HUES64 (cell line): ENCODE measurements around the gene PHKB.
"Not testable (repeated sequence)": the region's sequence is repeated elsewhere in the genome, so short reads cannot be mapped to it uniquely, and the experiment has no call there.

Experiments used
- H3K27ac ChIP-seq: 2 replicates; pipeline ENCODE4 v1.7.0; 2013; ENCODE audit warnings: low read depth, low read length, inconsistent platforms
- H3K27me3 ChIP-seq: 2 replicates; pipeline ENCODE4 v1.6.1; 2013; ENCODE audit warnings: mild to moderate bottlenecking, low read length; ENCODE audit not compliant: insufficient read depth
- H3K36me3 ChIP-seq: 2 replicates; pipeline ENCODE4 v1.6.1; 2013; ENCODE audit warnings: mild to moderate bottlenecking, low read length; ENCODE audit not compliant: insufficient read depth
- H3K4me1 ChIP-seq: 2 replicates; pipeline ENCODE4 v1.6.1; 2013; ENCODE audit warnings: mild to moderate bottlenecking, low read length, moderate library complexity; ENCODE audit not compliant: insufficient read depth
- H3K4me3 ChIP-seq: 2 replicates; pipeline ENCODE4 v1.5.1; 2013; ENCODE audit warnings: mild to moderate bottlenecking, low read length, moderate library complexity
- H3K9ac ChIP-seq: 2 replicates; pipeline ENCODE4 v1.6.1; 2013; ENCODE audit warnings: mild to moderate bottlenecking, low read depth, low read length
- H3K9me3 ChIP-seq: 2 replicates; pipeline ENCODE4 v1.6.1; 2013; ENCODE audit warnings: low read depth, low read length; ENCODE audit not compliant: insufficient read depth
- WGBS: fragments of 150-250, 120-280 bp; methylation state at CpG from one replicate; pipeline ENCODE4 v1.1.7; 2013; ENCODE audit warnings: missing lambda C conversion rate; 5-methylcytosine and 5-hydroxymethylcytosine counted together

The PHKB gene

GRCh38 chr16:47470211-47470610, 9.1 kb downstream of the PHKB start:
- no peaks in the 10 kb centered on the region for H3K9me3 ChIP-seq
- 96% methylated on average over 6 of the region's 7 CpGs for WGBS
- no peak overlapping the region for H3K27ac ChIP-seq
- no peak overlapping the region for H3K9ac ChIP-seq
- H3K36me3 ChIP-seq = no peaks in the 10 kb centered on the region; the same call in 1 of the 2 replicates
- no peaks in the 10 kb centered on the region for H3K27me3 ChIP-seq
- H3K4me1 ChIP-seq = no peaks in the 10 kb centered on the region
- H3K4me3 ChIP-seq = no peak overlapping the region

- H3K9ac ChIP-seq = no peak overlapping the region
- H3K36me3 ChIP-seq = no peaks in the 10 kb centered on the region
- H3K27ac ChIP-seq = no peak overlapping the region
- 92% methylated on average over 1 of the region's 1 CpG for WGBS
- H3K4me3 ChIP-seq = no peak overlapping the region
- H3K27me3 ChIP-seq = no peaks in the 10 kb centered on the region
- H3K4me1 ChIP-seq = no peaks in the 10 kb centered on the region
- no peaks in the 10 kb centered on the region for H3K9me3 ChIP-seq
Measured at GRCh38 chr16:47470810-47471209, 9.7 kb downstream of the PHKB start.

- H3K9ac ChIP-seq, H3K27me3 ChIP-seq, H3K27ac ChIP-seq, H3K4me1 ChIP-seq, H3K36me3 ChIP-seq, H3K4me3 ChIP-seq, H3K9me3 ChIP-seq: not testable (repeated sequence)
- WGBS = 71% methylated on average over 2 of the region's 2 CpGs
Measured at GRCh38 chr16:47473004-47473403, 11.9 kb downstream of the PHKB start.

GRCh38 chr16:47473792-47474191, 12.7 kb downstream of the PHKB start:
- 100% methylated on average over 2 of the region's 3 CpGs for WGBS
- Histone ChIP-seq H3K4me3 (no peak overlapping the region), H3K27ac (no peak overlapping the region), H3K9ac (no peak overlapping the region), H3K27me3 (no peaks in the 10 kb centered on the region), H3K9me3 (no peaks in the 10 kb centered on the region), H3K4me1 (no peaks in the 10 kb centered on the region), H3K36me3 (no peaks in the 10 kb centered on the region)

- Histone ChIP-seq H3K9me3 (no peaks in the 10 kb centered on the region), H3K27ac (no peak overlapping the region), H3K9ac (no peak overlapping the region), H3K36me3 (no peaks in the 10 kb centered on the region), H3K4me3 (no peak overlapping the region), H3K27me3 (no peaks in the 10 kb centered on the region), H3K4me1 (no peaks in the 10 kb centered on the region)
- WGBS = 87% methylated on average over 1 of the region's 1 CpG
Measured at GRCh38 chr16:47475786-47476185, 14.7 kb downstream of the PHKB start.

GRCh38 chr16:47476654-47477345, 15.7 kb downstream of the PHKB start:
- no peaks in the 10 kb centered on the region for H3K4me1 ChIP-seq
- no peaks in the 10 kb centered on the region for H3K9me3 ChIP-seq
- H3K4me3 ChIP-seq = no peak overlapping the region
- H3K27ac ChIP-seq = no peak overlapping the region
- H3K9ac ChIP-seq = no peak overlapping the region
- H3K27me3 ChIP-seq = no peaks in the 10 kb centered on the region
- no peaks in the 10 kb centered on the region for H3K36me3 ChIP-seq

GRCh38 chr16:47477679-47478078, 16.5 kb downstream of the PHKB start:
- WGBS = no CpG with 5 or more reads among the region's 1 CpG
- no peak overlapping the region for H3K4me3 ChIP-seq
- H3K36me3 ChIP-seq = no peaks in the 10 kb centered on the region
- no peaks in the 10 kb centered on the region for H3K4me1 ChIP-seq
- no peaks in the 10 kb centered on the region for H3K9me3 ChIP-seq
- H3K9ac ChIP-seq = no peak overlapping the region
- H3K27me3 ChIP-seq = no peaks in the 10 kb centered on the region
- no peak overlapping the region for H3K27ac ChIP-seq

- no peaks in the 10 kb centered on the region for H3K9me3 ChIP-seq
- H3K36me3 ChIP-seq = no peaks in the 10 kb centered on the region
- no peak overlapping the region for H3K27ac ChIP-seq
- H3K9ac ChIP-seq = no peak overlapping the region
- no peak overlapping the region for H3K4me3 ChIP-seq
- WGBS = no CpG with 5 or more reads among the region's 3 CpGs
- H3K27me3 ChIP-seq = no peaks in the 10 kb centered on the region
- no peaks in the 10 kb centered on the region for H3K4me1 ChIP-seq
Measured at GRCh38 chr16:47480410-47480809, 19.3 kb downstream of the PHKB start.

GRCh38 chr16:47481698-47482374, 20.7 kb downstream of the PHKB start:
- no peaks in the 10 kb centered on the region for H3K4me1 ChIP-seq
- H3K27ac ChIP-seq = no peak overlapping the region
- no peak overlapping the region for H3K9ac ChIP-seq
- H3K9me3 ChIP-seq = no peaks in the 10 kb centered on the region
- no peaks in the 10 kb centered on the region for H3K36me3 ChIP-seq
- WGBS = 92% methylated on average over 5 of the region's 6 CpGs
- no peaks in the 10 kb centered on the region for H3K27me3 ChIP-seq
- H3K4me3 ChIP-seq = no peak overlapping the region

- no peak overlapping the region for H3K9ac ChIP-seq
- H3K4me1 ChIP-seq = no peaks in the 10 kb centered on the region
- no peak overlapping the region for H3K4me3 ChIP-seq
- WGBS = 100% methylated on average over 1 of the region's 2 CpGs
- no peak overlapping the region for H3K27ac ChIP-seq
- H3K36me3 ChIP-seq = 0 out of 2 replicates have a peak, but pooled peaks cover 3% of the 10 kb centered on the region
- H3K27me3 ChIP-seq = no peaks in the 10 kb centered on the region
- H3K9me3 ChIP-seq = peaks cover 6% of the 10 kb centered on the region; the same call in 1 of the 2 replicates
Measured at GRCh38 chr16:47483616-47484015, 22.5 kb downstream of the PHKB start.

- Histone ChIP-seq H3K9ac (no peak overlapping the region), H3K4me1 (peaks cover 1% of the 10 kb centered on the region; the same call in 1 of the 2 replicates), H3K27ac (no peak overlapping the region)
Measured at GRCh38 chr16:47486856-47487255, 25.7 kb downstream of the PHKB start.

More at GRCh38 chr16:47486856-47487255, 25.7 kb downstream of the PHKB start:
- Histone ChIP-seq H3K9me3 (peaks cover 35% of the 10 kb centered on the region), H3K36me3 (peaks cover 9% of the 10 kb centered on the region; the same call in 1 of the 2 replicates), H3K27me3 (no peaks in the 10 kb centered on the region), H3K4me3 (no peak overlapping the region)
